H9 (cell line): ENCODE measurements around the gene IPO9. TPM values are rescaled to one million over a fixed set of nuclear protein-coding genes. Genes with fewer than 3 reads are reported as not detected.
A peak's percentile ranks its signal among the peaks of the same experiment; 100 is the strongest.

Source experiments
- DNase-seq: peaks from one replicate; pipeline ENCODE4 v3.0.0-alpha.2; 2017
- H2AFZ ChIP-seq: one replicate; pipeline ENCODE4 v1.6.1; 2013; ENCODE audit warnings: mild to moderate bottlenecking, low read length, control low read depth, moderate library complexity
- H2AK5ac ChIP-seq: 2 replicates; pipeline ENCODE4 v1.6.1; 2013; ENCODE audit warnings: low read length, control low read depth, mixed read lengths; ENCODE audit not compliant: insufficient read length
- H2BK120ac ChIP-seq: one replicate; pipeline ENCODE4 v1.6.1; 2013; ENCODE audit warnings: low read depth, mild to moderate bottlenecking, low read length, control low read depth, inconsistent platforms; ENCODE audit not compliant: poor library complexity, severe bottlenecking
- H2BK12ac ChIP-seq: 2 replicates; pipeline ENCODE4 v1.6.1; 2013; ENCODE audit warnings: low read length, control low read depth, mixed read lengths, low read depth; ENCODE audit not compliant: insufficient read length
- H2BK15ac ChIP-seq: 2 replicates; pipeline ENCODE4 v1.6.1; 2013; ENCODE audit warnings: low read depth, low read length, control low read depth
- H2BK20ac ChIP-seq: one replicate; pipeline ENCODE4 v1.6.1; 2013; ENCODE audit warnings: low read depth, mild to moderate bottlenecking, low read length, control low read depth, inconsistent platforms; ENCODE audit not compliant: poor library complexity, severe bottlenecking
- H2BK5ac ChIP-seq: 2 replicates; pipeline ENCODE4 v1.6.1; 2013; ENCODE audit warnings: low read length, control low read depth, mixed read lengths; ENCODE audit not compliant: insufficient read length
- H3K14ac ChIP-seq: 2 replicates; pipeline ENCODE4 v1.6.1; 2013; ENCODE audit warnings: low read length, control low read depth; ENCODE audit not compliant: insufficient read depth
- H3K18ac ChIP-seq: 2 replicates; pipeline ENCODE4 v1.6.1; 2013; ENCODE audit warnings: low read depth, mild to moderate bottlenecking, mixed read lengths, low read length, control low read depth; ENCODE audit not compliant: insufficient read length
- H3K23ac ChIP-seq: 2 replicates; pipeline ENCODE4 v1.6.1; 2013; ENCODE audit warnings: low read length, control low read depth, mixed read lengths, low read depth; ENCODE audit not compliant: insufficient read length
- H3K23me2 ChIP-seq: 2 replicates; pipeline ENCODE4 v1.6.1; 2013; ENCODE audit warnings: low read depth, mild to moderate bottlenecking, mixed read lengths, low read length, control low read depth; ENCODE audit not compliant: insufficient read length, poor library complexity, severe bottlenecking
- H3K27ac ChIP-seq: 2 replicates; pipeline ENCODE4 v1.5.1; 2013; ENCODE audit warnings: low read length, control low read depth, mixed read lengths, low read depth; ENCODE audit not compliant: insufficient read length
- H3K27me3 ChIP-seq: 2 replicates; pipeline ENCODE4 v1.6.1; 2013; ENCODE audit warnings: low read length, control low read depth, inconsistent platforms; ENCODE audit not compliant: insufficient read depth
- H3K4ac ChIP-seq: 2 replicates; pipeline ENCODE4 v1.6.1; 2013; ENCODE audit warnings: low read depth, mild to moderate bottlenecking, control low read depth, inconsistent platforms, low read length, moderate library complexity
- H3K4me1 ChIP-seq: 2 replicates; pipeline ENCODE4 v1.6.1; 2013; ENCODE audit warnings: low read length, control low read depth, inconsistent platforms; ENCODE audit not compliant: insufficient read depth
- H3K4me2 ChIP-seq: 2 replicates; pipeline ENCODE4 v1.6.1; 2013; ENCODE audit warnings: low read length, control low read depth, mixed read lengths; ENCODE audit not compliant: insufficient read length, insufficient read depth
- H3K56ac ChIP-seq: 2 replicates; pipeline ENCODE4 v1.6.1; 2013; ENCODE audit warnings: low read depth, mild to moderate bottlenecking, mixed read lengths, low read length, control low read depth; ENCODE audit not compliant: insufficient read length
- H3K79me1 ChIP-seq: 2 replicates; pipeline ENCODE4 v1.6.1; 2013; ENCODE audit warnings: low read depth, mild to moderate bottlenecking, moderate library complexity, low read length, control low read depth, inconsistent platforms; ENCODE audit not compliant: insufficient read depth, poor library complexity, severe bottlenecking
- H3K79me2 ChIP-seq: 2 replicates; pipeline ENCODE4 v1.6.1; 2013; ENCODE audit warnings: low read length, control low read depth, inconsistent platforms; ENCODE audit not compliant: insufficient read depth
- H3K9ac ChIP-seq: 2 replicates; pipeline ENCODE4 v1.6.1; 2013; ENCODE audit warnings: low read length, control low read depth, mixed read lengths; ENCODE audit not compliant: insufficient read length; ENCODE audit errors: extremely low read depth
- H3K9me3 ChIP-seq: one replicate; pipeline ENCODE4 v1.6.1; 2013; ENCODE audit warnings: low read depth, low read length, inconsistent platforms; ENCODE audit not compliant: control insufficient read depth
- H3T11ph ChIP-seq: one replicate; pipeline ENCODE4 v1.6.1; 2013; ENCODE audit warnings: mild to moderate bottlenecking, low read length, control low read depth, inconsistent platforms
- H4K20me1 ChIP-seq: one replicate; pipeline ENCODE4 v1.6.1; 2013; ENCODE audit not compliant: control insufficient read depth, insufficient read length, insufficient read depth
- H4K5ac ChIP-seq: 2 replicates; pipeline ENCODE4 v1.6.1; 2013; ENCODE audit warnings: low read depth, mild to moderate bottlenecking, mixed read lengths, low read length, control low read depth; ENCODE audit not compliant: insufficient read length
- H4K8ac ChIP-seq: replicated peaks from 2 replicates; pipeline ENCODE4 v1.6.1; 2013; ENCODE audit warnings: low read length, control low read depth, mixed read lengths, low read depth; ENCODE audit not compliant: insufficient read length
- H4K91ac ChIP-seq: 2 replicates; pipeline ENCODE4 v1.6.1; 2013; ENCODE audit warnings: low read depth, mild to moderate bottlenecking, moderate library complexity, mixed read lengths, low read length, control low read depth; ENCODE audit not compliant: insufficient read length
- H3K27ac Mint-ChIP-seq, 3 experiments: 2 replicates in 2 of 3; 3 replicates in 1 of 3; pipeline ENCODE4 v1.8.0; 2020 to 2021; ENCODE audit warnings: mixed read lengths in 3 of 3, mild to moderate bottlenecking in 1 of 3, moderate library complexity in 1 of 3
- H3K27me3 Mint-ChIP-seq: 2 replicates; pipeline ENCODE4 v1.8.0; 2021; ENCODE audit warnings: low read depth, mild to moderate bottlenecking, moderate library complexity, mixed read lengths
- H3K36me3 Mint-ChIP-seq, 3 experiments: 2 replicates in 2 of 3; 3 replicates in 1 of 3; pipeline ENCODE4 v1.8.0; 2020 to 2021; ENCODE audit warnings: low read depth in 3 of 3, mixed read lengths in 3 of 3; ENCODE audit not compliant: insufficient read depth in 1 of 3
- H3K4me1 Mint-ChIP-seq, 2 experiments: 2 replicates each; pipeline ENCODE4 v1.8.0; 2020; ENCODE audit warnings: mixed read lengths in 2 of 2
- H3K4me3 Mint-ChIP-seq, 2 experiments: 2 replicates in 1 of 2; 3 replicates in 1 of 2; pipeline ENCODE4 v1.8.0; 2020 to 2021; ENCODE audit warnings: mild to moderate bottlenecking in 2 of 2, mixed read lengths in 2 of 2, moderate library complexity in 1 of 2
- H3K9me3 Mint-ChIP-seq, 2 experiments: 2 replicates in 1 of 2; 3 replicates in 1 of 2; pipeline ENCODE4 v1.8.0; 2020; ENCODE audit warnings: mild to moderate bottlenecking in 2 of 2, mixed read lengths in 2 of 2, moderate library complexity in 1 of 2
- WGBS: extraction: QIAGEN DNeasy Blood & Tissue Kit; methylation state at CpG from one replicate; pipeline ENCODE4 v1.1.7; 2013; ENCODE audit warnings: missing lambda C conversion rate, low lambda C conversion rate, mixed read lengths; ENCODE audit not compliant: insufficient read length; ENCODE audit errors: extremely low coverage; 5-methylcytosine and 5-hydroxymethylcytosine counted together
- total RNA-seq: library from RNA; stranded (reverse); gene quantifications from 2 replicates; pipeline ENCODE4 v1.2.1, GENCODE V29; 2021
- TF ChIP-seq, protein P1 (sequence below): fragments of 200-600 bp; sonication (generic); conservative IDR thresholded peaks from 3 replicates; pipeline ENCODE4 v1.8.0; 2021; ENCODE audit warnings: antibody characterized with exemption, mild to moderate bottlenecking

Gene IPO9
- total RNA-seq, 1 experiment from 2014 or later, result 104 TPM

GRCh38 chr1:201826830-201827229, 2.1 kb upstream of the IPO9 start:
- H3K23ac ChIP-seq, result no peak overlapping the region
- H3K79me2 ChIP-seq, result peaks cover 22% of the 10 kb centered on the region
- H3K14ac ChIP-seq, result no peak overlapping the region
- H3K4me1 ChIP-seq, result 0 out of 2 replicates have a peak, but pooled peaks cover 3% of the 10 kb centered on the region
- no peak overlapping the region for H3K9ac ChIP-seq
- Mint-ChIP-seq H3K4me3 (0 out of 5 replicates have a peak overlapping the region, but pooled peaks of 1 of the 2 experiments have one; percentile 6), H3K27me3 (no peaks in the 10 kb centered on the region; the same call in none of the 2 replicates), H3K9me3 (no peaks in the 10 kb centered on the region), H3K36me3 (peaks cover 5 to 11% (median 7%) of the 10 kb centered on the region in 3 experiments), H3K4me1 (peaks cover 30 to 43% of the 10 kb centered on the region in 2 experiments), H3K27ac (peak overlapping the region in 2 of 3 experiments; percentile 15 to 76; a peak in 4 of 7 replicates)
- H3K23me2 ChIP-seq, result no peaks in the 10 kb centered on the region
- no peak overlapping the region for H3K4ac ChIP-seq
- no peaks in the 10 kb centered on the region for H3K27me3 ChIP-seq
- H3K18ac ChIP-seq, result no peak overlapping the region
- H2BK12ac ChIP-seq, result no peak overlapping the region
- no peak overlapping the region for H2BK20ac ChIP-seq
- no CpG with 5 or more reads among the region's 4 CpGs for WGBS
- no peak overlapping the region for H2AK5ac ChIP-seq
- H2BK120ac ChIP-seq, result no peak overlapping the region
- H3K27ac ChIP-seq, result no peak overlapping the region
- no peaks in the 10 kb centered on the region for H4K20me1 ChIP-seq
- H2BK5ac ChIP-seq, result no peak overlapping the region
- TF ChIP-seq, protein P1, sequence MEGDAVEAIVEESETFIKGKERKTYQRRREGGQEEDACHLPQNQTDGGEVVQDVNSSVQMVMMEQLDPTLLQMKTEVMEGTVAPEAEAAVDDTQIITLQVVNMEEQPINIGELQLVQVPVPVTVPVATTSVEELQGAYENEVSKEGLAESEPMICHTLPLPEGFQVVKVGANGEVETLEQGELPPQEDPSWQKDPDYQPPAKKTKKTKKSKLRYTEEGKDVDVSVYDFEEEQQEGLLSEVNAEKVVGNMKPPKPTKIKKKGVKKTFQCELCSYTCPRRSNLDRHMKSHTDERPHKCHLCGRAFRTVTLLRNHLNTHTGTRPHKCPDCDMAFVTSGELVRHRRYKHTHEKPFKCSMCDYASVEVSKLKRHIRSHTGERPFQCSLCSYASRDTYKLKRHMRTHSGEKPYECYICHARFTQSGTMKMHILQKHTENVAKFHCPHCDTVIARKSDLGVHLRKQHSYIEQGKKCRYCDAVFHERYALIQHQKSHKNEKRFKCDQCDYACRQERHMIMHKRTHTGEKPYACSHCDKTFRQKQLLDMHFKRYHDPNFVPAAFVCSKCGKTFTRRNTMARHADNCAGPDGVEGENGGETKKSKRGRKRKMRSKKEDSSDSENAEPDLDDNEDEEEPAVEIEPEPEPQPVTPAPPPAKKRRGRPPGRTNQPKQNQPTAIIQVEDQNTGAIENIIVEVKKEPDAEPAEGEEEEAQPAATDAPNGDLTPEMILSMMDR, result no peak
- no peak overlapping the region for H4K8ac ChIP-seq
- no peak overlapping the region for H3T11ph ChIP-seq
- H3K56ac ChIP-seq, result no peak overlapping the region
- no peak overlapping the region for H2AFZ ChIP-seq
- H3K4me2 ChIP-seq, result no peak overlapping the region
- no peak overlapping the region for H4K5ac ChIP-seq
- H2BK15ac ChIP-seq, result no peak overlapping the region
- H3K79me1 ChIP-seq, result peaks cover 4% of the 10 kb centered on the region
- H4K91ac ChIP-seq, result no peak overlapping the region
- peak; percentile 42 for DNase-seq
- H3K9me3 ChIP-seq, result no peaks in the 10 kb centered on the region
